AG09319 (cell line): ENCODE measurements around the gene SRCAP.

Experiments
- DNase-seq: peaks from one replicate; pipeline ENCODE4 v3.0.0-alpha.2; 2010; ENCODE audit warnings: low read depth; ENCODE audit errors: extremely low read depth
- CTCF ChIP-seq: IDR thresholded peaks from 2 replicates; pipeline ENCODE4 v1.5.1; 2011; ENCODE audit warnings: low read depth, mild to moderate bottlenecking, inconsistent platforms, low read length, moderate library complexity

Gene SRCAP

GRCh38 chr16:30725418-30725792 is 26.4 kb downstream of the SRCAP start:
- no peak for TF ChIP-seq CTCF

DNA sequence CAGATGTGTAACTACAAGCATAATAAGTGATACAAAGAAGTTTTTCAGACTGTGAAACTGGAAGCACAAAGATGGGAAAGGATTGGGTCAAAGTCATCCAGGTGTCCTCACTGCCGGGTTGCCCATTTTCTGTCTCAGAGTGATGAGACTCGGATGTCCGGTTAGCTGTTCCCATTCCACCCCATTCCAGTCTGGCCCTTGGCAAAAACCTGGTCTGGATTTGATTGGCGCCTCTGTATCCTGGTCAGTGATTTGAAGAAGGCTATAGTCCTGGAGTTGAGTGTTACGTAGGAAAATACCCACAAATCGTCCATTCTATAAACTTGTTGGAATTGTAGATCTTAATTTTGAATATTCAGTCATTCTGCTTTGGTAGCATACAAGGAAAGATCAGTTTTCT is 29.4 kb downstream of the SRCAP start:
- TF ChIP-seq CTCF = no peak
- DNase-seq = no peak

More at GRCh38 chr16:30725418-30725792, 26.4 kb downstream of the SRCAP start:
- no peak for DNase-seq

- no peak for TF ChIP-seq CTCF
- no peak for DNase-seq
These were observed 30.1 kb downstream of the SRCAP start for GRCh38 chr16:30728899-30729672.

- no peak for DNase-seq
These were observed 32.4 kb downstream of the SRCAP start for GRCh38 chr16:30731411-30731810.

DNA sequence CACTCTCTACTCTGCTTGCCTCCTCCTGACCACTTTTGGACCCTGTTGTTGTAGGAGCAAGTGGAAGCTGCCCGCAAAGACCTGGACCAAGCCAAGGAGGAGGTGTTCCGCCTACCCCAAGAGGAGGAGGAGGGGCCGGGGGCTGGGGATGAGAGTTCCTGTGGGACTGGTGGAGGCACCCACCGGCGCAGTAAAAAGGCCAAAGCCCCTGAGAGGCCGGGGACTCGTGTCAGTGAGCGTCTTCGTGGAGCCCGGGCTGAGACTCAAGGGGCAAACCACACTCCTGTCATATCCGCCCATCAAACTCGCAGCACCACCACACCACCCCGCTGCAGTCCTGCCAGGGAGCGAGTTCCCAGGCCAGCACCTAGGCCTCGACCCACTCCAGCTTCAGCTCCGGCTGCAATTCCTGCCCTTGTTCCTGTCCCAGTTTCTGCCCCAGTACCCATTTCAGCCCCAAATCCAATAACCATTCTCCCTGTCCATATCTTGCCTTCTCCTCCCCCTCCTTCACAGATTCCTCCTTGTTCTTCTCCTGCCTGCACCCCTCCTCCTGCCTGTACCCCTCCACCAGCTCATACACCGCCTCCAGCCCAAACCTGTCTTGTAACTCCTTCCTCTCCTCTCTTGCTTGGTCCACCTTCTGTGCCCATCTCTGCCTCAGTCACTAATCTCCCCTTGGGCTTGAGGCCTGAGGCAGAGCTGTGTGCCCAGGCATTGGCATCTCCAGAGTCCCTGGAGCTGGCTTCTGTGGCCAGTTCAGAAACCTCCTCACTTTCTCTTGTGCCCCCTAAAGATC is 38.2 kb downstream of the SRCAP start:
- DNase-seq = no peak
- TF ChIP-seq CTCF = no peak

More at GRCh38 chr16:30731411-30731810, 32.4 kb downstream of the SRCAP start:
- no peak for TF ChIP-seq CTCF

DNA sequence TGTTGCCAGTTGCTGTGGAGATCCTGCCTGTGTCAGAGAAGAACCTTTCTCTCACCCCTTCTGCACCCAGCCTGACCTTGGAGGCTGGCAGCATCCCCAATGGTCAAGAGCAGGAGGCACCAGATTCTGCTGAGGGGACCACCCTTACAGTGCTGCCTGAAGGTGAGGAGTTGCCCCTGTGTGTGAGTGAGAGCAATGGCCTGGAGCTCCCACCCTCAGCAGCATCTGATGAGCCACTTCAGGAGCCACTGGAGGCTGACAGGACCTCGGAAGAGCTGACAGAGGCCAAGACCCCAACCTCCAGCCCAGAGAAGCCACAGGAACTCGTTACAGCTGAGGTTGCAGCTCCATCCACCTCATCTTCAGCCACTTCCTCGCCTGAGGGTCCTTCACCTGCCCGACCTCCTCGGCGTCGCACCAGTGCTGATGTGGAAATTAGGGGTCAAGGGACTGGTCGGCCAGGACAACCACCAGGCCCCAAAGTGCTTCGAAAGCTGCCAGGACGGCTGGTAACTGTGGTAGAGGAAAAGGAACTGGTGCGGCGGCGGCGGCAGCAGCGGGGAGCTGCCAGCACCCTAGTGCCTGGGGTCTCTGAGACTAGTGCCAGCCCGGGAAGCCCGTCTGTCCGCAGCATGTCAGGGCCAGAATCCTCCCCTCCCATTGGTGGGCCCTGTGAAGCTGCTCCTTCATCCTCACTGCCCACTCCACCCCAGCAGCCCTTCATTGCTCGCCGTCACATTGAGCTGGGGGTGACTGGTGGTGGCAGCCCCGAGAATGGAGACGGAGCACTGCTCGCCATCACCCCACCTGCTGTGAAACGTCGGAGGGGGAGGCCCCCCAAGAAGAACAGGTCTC is 39.0 kb downstream of the SRCAP start:
- DNase-seq = no peak
- TF ChIP-seq CTCF = no peak
